Measurements from ENCODE around the gene TSNAXIP1.

The TSNAXIP1 gene

DNA sequence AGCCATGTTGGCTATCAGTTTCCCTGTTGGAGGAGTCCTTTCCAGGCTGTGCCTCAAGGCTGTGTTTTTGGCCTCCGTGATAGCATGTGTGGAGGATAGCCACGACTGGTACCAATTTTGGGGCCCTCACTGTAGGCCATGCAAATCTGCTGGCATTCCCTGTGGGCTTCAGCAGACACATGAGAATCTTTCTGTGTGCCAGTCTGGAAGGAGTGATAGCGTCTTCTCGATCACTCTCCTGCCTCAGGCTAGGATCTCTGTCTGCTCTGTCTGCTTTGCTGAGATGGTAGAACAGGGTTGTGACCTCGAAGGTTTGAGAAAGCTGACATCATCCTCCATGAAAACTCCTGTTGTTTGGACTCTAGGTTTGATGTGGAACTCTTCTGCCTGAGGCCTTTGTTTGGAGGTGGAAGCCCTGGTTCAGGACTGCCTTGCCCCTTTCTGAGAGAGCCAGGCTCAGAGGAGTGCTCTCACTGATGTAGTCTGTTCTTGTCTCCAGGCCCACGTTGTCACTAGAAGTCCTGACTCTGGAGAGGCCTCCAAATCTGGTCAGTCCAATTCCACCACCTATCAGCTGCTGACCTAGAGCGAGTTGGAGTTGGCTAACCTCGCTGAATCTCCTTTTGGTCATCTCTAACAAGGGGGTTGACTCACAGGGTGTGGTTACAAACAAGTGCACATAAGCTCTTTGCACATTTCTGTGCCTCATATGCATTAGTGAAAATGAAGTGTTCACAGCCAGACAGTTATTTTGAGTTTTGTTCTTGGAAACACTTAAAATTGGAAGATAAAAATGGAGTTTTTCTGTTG, 54.1 kb downstream of the TSNAXIP1 start:
- CTCF ChIA-PET = interaction anchor here (0.7 to 2.7 kb wide), 6 partner anchors 9 to 188 kb away, joined by 3 to 13 read pairs (median 3); partner anchors contain the start of gene NRN1L

GRCh38 chr16:67861877-67862276, 55.2 kb downstream of the TSNAXIP1 start:
- H3K36me3 ChIP-seq (ENCODE audit: control insufficient read depth in 2 of 2, insufficient read depth in 1 of 2, low read length in 2 of 2) = peaks cover 15 to 75% of the 10 kb centered on the region in 2 experiments; a peak in 2 of 3 replicates
- H3K4me1 ChIP-seq (ENCODE audit: control insufficient read depth, insufficient read depth, low read length) = peaks cover 9% of the 10 kb centered on the region
- no peak for TF ChIP-seq ZNF692 (tag by site-specific recombination; IDR thresholded peaks at IDR 0.05)
- peak; percentile 94 for TF ChIP-seq SCRT2 (tag by site-specific recombination; IDR thresholded peaks at IDR 0.05)
- peak; percentile 74; the same call in 1 of the 2 replicates for TF ChIP-seq SCRT1 (tag by site-specific recombination; IDR thresholded peaks at IDR 0.05; ENCODE audit: borderline replicate concordance)
- TF ChIP-seq KLF8 (tag by site-specific recombination; IDR thresholded peaks at IDR 0.05) = no peak
- no peak for TF ChIP-seq ZNF114 (tag by site-specific recombination; IDR thresholded peaks at IDR 0.05)
- TF ChIP-seq, protein P1, sequence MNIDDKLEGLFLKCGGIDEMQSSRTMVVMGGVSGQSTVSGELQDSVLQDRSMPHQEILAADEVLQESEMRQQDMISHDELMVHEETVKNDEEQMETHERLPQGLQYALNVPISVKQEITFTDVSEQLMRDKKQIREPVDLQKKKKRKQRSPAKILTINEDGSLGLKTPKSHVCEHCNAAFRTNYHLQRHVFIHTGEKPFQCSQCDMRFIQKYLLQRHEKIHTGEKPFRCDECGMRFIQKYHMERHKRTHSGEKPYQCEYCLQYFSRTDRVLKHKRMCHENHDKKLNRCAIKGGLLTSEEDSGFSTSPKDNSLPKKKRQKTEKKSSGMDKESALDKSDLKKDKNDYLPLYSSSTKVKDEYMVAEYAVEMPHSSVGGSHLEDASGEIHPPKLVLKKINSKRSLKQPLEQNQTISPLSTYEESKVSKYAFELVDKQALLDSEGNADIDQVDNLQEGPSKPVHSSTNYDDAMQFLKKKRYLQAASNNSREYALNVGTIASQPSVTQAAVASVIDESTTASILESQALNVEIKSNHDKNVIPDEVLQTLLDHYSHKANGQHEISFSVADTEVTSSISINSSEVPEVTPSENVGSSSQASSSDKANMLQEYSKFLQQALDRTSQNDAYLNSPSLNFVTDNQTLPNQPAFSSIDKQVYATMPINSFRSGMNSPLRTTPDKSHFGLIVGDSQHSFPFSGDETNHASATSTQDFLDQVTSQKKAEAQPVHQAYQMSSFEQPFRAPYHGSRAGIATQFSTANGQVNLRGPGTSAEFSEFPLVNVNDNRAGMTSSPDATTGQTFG (tag by site-specific recombination; IDR thresholded peaks at IDR 0.05; ENCODE audit: borderline replicate concordance) = no peak
- no peak for TF ChIP-seq TCF7L2 (IDR thresholded peaks at IDR 0.05; ENCODE audit: borderline replicate concordance, low read depth, low read length)
- TF ChIP-seq SALL2 (tag by site-specific recombination; IDR thresholded peaks at IDR 0.05; ENCODE audit: borderline replicate concordance) = no peak
- TF ChIP-seq GLIS1 (tag by site-specific recombination; IDR thresholded peaks at IDR 0.05) = no peak
- TF ChIP-seq ZNF580 (tag by site-specific recombination; IDR thresholded peaks at IDR 0.05) = no peak
- ChIA-PET CTCF (interaction anchor here (1.0 to 2.7 kb wide), 4 partner anchors 22 to 189 kb away, joined by 3 to 13 read pairs (median 6); no protein-coding TSS in a partner anchor), POLR2A (interaction anchor here (1.0 to 1.2 kb wide), 3 partner anchors 10 to 15 kb away, joined by 3 to 6 read pairs (median 3); partner anchors contain the start of gene NUTF2)
- no peaks in the 10 kb centered on the region for H3K9me3 ChIP-seq (ENCODE audit: control insufficient read depth, insufficient read depth, low read depth, low read length)
- H3K4me3 ChIP-seq (ENCODE audit: low read depth, low read length) = no peak overlapping the region
- no peak overlapping the region for H3K27ac ChIP-seq (ENCODE audit: extremely low read depth, low read depth, low read length)

More for the DNA sequence above, 54.1 kb downstream of the TSNAXIP1 start:
- peaks cover 5 to 66% of the 10 kb centered on the region in 2 experiments; a peak in 2 of 3 replicates for H3K36me3 ChIP-seq (ENCODE audit: control insufficient read depth in 2 of 2, insufficient read depth in 1 of 2, low read length in 2 of 2)
- no peak overlapping the region for H3K4me3 ChIP-seq (ENCODE audit: low read depth, low read length)
- peaks cover 10% of the 10 kb centered on the region for H3K4me1 ChIP-seq (ENCODE audit: control insufficient read depth, insufficient read depth, low read length)
- TF ChIP-seq BCL11B (tag by site-specific recombination; IDR thresholded peaks at IDR 0.05; ENCODE audit: low read depth) (no peak), ZNF610 (tag by site-specific recombination; IDR thresholded peaks at IDR 0.05; ENCODE audit: borderline replicate concordance) (no peak), ZNF510 (tag by site-specific recombination; IDR thresholded peaks at IDR 0.05; ENCODE audit: insufficient replicate concordance) (no peak), ZBTB21 (tag by site-specific recombination; IDR thresholded peaks at IDR 0.05) (no peak), ZSCAN16 (tag by site-specific recombination; IDR thresholded peaks at IDR 0.05) (no peak), KLF1 (tag by site-specific recombination; IDR thresholded peaks at IDR 0.05) (0 out of 2 replicates have a peak, but pooled peaks have one; percentile 31), ZNF23 (tag by site-specific recombination; IDR thresholded peaks at IDR 0.05; ENCODE audit: borderline replicate concordance) (no peak), ZNF664 (tag by site-specific recombination; IDR thresholded peaks at IDR 0.05) (peak; percentile 84), GLI4 (tag by site-specific recombination; IDR thresholded peaks at IDR 0.05) (no peak), ZSCAN18 (tag by site-specific recombination; IDR thresholded peaks at IDR 0.05) (no peak), EGR2 (tag by site-specific recombination; IDR thresholded peaks at IDR 0.05; ENCODE audit: low read depth) (no peak), ZNF600 (tag by site-specific recombination; IDR thresholded peaks at IDR 0.05) (peak; percentile 73; the same call in 1 of the 2 replicates), ZNF629 (tag by site-specific recombination; IDR thresholded peaks at IDR 0.05) (peak; percentile 45)
- TF ChIP-seq, protein P2, sequence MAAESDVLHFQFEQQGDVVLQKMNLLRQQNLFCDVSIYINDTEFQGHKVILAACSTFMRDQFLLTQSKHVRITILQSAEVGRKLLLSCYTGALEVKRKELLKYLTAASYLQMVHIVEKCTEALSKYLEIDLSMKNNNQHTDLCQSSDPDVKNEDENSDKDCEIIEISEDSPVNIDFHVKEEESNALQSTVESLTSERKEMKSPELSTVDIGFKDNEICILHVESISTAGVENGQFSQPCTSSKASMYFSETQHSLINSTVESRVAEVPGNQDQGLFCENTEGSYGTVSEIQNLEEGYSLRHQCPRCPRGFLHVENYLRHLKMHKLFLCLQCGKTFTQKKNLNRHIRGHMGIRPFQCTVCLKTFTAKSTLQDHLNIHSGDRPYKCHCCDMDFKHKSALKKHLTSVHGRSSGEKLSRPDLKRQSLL (tag by site-specific recombination; IDR thresholded peaks at IDR 0.05) = no peak
- TF ChIP-seq, protein P3, sequence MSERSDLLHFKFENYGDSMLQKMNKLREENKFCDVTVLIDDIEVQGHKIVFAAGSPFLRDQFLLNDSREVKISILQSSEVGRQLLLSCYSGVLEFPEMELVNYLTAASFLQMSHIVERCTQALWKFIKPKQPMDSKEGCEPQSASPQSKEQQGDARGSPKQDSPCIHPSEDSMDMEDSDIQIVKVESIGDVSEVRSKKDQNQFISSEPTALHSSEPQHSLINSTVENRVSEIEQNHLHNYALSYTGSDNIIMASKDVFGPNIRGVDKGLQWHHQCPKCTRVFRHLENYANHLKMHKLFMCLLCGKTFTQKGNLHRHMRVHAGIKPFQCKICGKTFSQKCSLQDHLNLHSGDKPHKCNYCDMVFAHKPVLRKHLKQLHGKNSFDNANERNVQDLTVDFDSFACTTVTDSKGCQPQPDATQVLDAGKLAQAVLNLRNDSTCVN (tag by site-specific recombination; optimal IDR thresholded peaks at IDR 0.05) = no peak
- H3K27ac ChIP-seq (ENCODE audit: extremely low read depth, low read depth, low read length) = no peak overlapping the region
- H3K9me3 ChIP-seq (ENCODE audit: control insufficient read depth, insufficient read depth, low read depth, low read length) = no peaks in the 10 kb centered on the region
- POLR2A ChIA-PET = interaction anchor here (0.5 kb wide), 1 partner anchor 13 kb away, joined by 3 read pairs; no protein-coding TSS in a partner anchor

Measured in HEK293 (cell line).